ENCODE data around the gene C3orf22.

DNA sequence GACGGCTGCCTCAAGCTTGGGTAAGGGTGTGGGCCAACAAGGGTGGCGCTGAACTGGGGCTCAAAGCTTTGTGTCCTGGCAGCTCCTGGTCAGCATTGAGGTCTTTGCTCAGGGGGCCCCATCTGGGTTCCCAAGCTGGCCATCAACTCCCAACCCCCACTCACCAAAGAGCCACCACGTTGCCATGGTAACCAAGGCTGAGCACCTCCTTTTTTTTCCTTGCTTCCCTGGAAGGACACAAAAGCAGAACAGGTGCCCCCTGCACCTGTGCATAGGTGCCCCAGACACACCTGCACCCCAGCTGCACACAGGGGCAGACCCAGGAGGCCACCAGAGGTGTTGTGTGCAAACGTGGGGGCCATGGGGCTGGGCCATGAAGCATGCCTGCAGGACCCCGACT lies 57.7 kb downstream of the C3orf22 start:
- TF ChIP-seq, protein P1, sequence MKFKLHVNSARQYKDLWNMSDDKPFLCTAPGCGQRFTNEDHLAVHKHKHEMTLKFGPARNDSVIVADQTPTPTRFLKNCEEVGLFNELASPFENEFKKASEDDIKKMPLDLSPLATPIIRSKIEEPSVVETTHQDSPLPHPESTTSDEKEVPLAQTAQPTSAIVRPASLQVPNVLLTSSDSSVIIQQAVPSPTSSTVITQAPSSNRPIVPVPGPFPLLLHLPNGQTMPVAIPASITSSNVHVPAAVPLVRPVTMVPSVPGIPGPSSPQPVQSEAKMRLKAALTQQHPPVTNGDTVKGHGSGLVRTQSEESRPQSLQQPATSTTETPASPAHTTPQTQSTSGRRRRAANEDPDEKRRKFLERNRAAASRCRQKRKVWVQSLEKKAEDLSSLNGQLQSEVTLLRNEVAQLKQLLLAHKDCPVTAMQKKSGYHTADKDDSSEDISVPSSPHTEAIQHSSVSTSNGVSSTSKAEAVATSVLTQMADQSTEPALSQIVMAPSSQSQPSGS (tag by site-specific recombination; IDR thresholded peaks at IDR 0.05; ENCODE audit: low read depth): no peak
- no peak for TF ChIP-seq TSHZ1 (tag by site-specific recombination; IDR thresholded peaks at IDR 0.05; ENCODE audit: borderline replicate concordance)
- no peak for TF ChIP-seq GLI4 (tag by site-specific recombination; IDR thresholded peaks at IDR 0.05)
- TF ChIP-seq ZNF2 (tag by site-specific recombination; IDR thresholded peaks at IDR 0.05): no peak
- TF ChIP-seq, protein P2, sequence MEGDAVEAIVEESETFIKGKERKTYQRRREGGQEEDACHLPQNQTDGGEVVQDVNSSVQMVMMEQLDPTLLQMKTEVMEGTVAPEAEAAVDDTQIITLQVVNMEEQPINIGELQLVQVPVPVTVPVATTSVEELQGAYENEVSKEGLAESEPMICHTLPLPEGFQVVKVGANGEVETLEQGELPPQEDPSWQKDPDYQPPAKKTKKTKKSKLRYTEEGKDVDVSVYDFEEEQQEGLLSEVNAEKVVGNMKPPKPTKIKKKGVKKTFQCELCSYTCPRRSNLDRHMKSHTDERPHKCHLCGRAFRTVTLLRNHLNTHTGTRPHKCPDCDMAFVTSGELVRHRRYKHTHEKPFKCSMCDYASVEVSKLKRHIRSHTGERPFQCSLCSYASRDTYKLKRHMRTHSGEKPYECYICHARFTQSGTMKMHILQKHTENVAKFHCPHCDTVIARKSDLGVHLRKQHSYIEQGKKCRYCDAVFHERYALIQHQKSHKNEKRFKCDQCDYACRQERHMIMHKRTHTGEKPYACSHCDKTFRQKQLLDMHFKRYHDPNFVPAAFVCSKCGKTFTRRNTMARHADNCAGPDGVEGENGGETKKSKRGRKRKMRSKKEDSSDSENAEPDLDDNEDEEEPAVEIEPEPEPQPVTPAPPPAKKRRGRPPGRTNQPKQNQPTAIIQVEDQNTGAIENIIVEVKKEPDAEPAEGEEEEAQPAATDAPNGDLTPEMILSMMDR (tag by site-specific recombination; IDR thresholded peaks at IDR 0.05): no peak
- TF ChIP-seq PATZ1 (tag by site-specific recombination; IDR thresholded peaks at IDR 0.05): no peak
